Epidermal melanocyte (primary cell): ENCODE results near the gene FCER2.
A peak's percentile ranks its signal among the peaks of the same experiment; 100 is the strongest.

Experiments
- DNase-seq: peaks from one replicate; pipeline ENCODE4 v3.0.0; 2011; ENCODE audit warnings: low spot score; ENCODE audit not compliant: insufficient read length

Gene FCER2

DNA sequence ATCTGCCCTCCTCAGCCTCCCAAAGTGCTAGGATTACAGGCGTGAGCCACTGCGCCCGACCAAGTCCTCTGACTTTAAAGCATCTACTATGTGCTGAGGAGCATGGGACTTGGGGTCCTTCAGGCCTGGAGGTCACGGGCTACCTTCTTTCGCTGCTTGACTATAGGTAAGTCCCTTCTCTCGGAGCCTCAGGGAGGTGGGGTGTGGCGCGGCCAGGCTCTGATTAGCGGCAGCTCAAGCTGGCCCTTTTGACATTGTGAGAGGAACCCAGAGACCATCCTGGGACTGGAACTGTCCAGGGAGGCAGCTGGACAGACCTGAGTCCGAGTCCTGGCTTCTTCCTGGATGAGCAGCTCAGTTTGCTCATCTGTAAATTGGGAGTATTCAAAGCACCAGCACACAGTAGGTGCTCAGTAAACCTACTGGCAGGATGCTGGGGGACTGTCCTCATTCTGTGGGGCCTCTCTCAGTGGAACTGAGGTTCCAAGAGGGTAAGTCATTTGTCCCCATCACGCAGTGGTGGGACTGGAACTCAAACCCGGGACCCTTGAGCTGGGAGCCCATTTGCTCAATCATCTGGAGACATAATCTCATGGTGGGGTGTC lies 780 bp downstream of the FCER2 start:
- no peak for DNase-seq

GRCh38 chr19:7699417-7700401 lies 2.2 kb downstream of the FCER2 start:
- no peak for DNase-seq

GRCh38 chr19:7699003-7699402 lies 2.9 kb downstream of the FCER2 start:
- no peak for DNase-seq

DNA sequence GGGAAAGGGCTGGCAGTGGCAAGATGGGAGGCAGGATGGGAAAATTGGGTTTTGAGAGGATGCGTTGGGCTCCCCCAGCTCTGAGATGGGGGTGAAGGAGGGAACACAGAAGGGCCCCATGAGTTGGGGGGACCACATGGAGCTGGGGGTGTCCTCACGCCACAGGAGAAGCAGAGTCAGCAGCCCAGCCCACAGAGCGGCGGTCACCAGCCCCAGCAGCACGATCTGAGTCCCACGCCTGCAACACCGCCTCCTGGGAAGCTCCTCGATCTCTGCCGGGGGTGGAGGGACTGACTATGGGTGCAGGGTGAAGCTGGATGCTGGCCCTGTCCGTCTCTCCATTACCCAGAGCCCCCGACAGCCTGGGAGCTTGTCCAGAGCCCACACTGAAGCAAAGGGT lies 3.3 kb downstream of the FCER2 start:
- no peak for DNase-seq

GRCh38 chr19:7697721-7698287 lies 4.1 kb downstream of the FCER2 start:
- no peak for DNase-seq

DNA sequence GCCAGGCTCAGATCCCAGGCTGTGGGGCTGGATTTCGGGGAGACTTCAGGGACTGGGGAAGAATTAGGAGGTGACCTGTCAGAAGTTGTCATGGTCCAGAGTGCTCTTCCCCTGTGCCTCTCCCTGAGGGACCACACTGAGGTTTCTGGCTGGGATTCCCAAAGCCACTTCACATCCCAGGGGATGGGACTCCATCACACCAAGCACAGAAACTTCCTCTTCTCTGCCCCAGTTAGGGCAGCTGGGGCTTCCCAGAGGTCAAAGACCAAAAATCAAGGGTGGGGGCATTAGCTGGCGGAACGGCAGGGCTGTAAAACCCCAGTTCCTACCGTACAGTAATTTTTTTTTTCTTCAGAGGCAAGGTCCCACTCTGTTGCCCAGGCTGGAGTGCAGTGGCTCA lies 7.4 kb downstream of the FCER2 start:
- DNase-seq, result no peak

- no peak for DNase-seq
These were observed 9.4 kb downstream of the FCER2 start for GRCh38 chr19:7692417-7693088.

- DNase-seq, result no peak
These were observed 10.4 kb downstream of the FCER2 start for GRCh38 chr19:7691497-7691896.

- DNase-seq, result no peak
These were observed 11.1 kb downstream of the FCER2 start for GRCh38 chr19:7690779-7691258.

- no peak for DNase-seq
These were observed 12.8 kb downstream of the FCER2 start for GRCh38 chr19:7689165-7689564.

DNA sequence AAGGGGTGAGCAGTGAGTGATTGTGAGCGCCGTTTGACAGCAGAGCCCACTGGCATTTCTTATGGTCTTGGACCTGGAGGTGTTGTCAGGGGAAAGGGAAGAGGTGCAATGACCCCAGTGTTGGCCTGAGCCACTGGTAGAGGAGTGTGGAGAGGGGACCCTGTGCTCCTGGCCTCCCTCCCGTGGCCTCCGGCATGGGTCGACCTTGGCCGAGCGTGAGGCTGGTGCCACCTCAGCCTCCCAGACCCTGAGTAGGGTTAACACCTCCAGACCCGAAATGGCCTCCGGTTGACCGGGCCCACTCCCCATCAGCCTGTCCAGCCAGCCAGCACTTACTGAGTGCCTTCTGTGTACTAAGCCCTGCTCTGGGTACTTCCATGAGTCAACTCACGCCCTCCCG lies 14.8 kb downstream of the FCER2 start:
- no peak for DNase-seq

DNA sequence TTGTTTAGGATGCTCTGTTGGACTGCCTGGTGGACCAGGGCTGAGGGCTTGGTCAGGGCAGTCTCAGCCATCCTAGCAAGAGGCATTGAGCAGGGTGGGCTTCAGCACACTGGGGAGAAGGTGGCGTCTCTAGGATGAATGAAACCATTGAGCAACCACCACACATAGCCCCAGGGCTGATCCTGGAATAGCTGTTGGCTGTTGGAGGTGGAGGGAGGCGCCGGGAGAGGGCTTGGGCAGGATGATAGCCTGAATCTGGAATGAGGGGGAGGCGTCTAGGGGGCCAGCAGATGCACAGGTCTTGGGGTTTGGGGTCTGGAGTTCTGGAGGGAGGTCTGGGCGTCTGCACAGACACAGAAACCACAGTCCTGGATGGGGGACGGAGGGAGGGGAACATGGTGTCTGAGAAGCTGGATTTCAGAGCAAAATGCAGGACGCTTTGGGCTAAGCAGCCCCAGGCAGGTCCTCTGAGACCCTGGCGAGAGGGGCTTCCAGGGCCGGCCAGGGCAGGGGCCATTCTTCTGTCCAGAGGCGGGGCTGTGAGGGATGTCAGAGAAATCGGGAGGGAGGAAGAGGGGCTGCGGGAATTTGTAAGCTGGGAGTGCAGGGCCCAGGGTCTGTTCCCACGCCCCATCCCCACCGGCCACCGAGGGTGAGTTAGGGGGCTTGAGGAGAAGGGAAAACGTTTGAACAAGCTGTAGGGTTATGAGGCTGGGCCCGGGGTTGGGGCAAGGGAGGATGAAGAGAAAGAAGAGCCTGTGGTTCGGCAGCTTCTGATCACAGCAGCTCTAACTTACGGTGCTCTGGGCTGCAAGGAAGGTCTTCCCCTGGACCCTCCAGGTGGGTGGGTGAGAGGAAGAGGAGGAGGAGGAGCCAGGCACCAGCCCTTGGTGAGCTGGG lies 16.1 kb downstream of the FCER2 start:
- DNase-seq, result no peak

GRCh38 chr19:7682175-7682855 lies 19.6 kb downstream of the FCER2 start:
- no peak for DNase-seq

- DNase-seq, result peak; percentile 89
These were observed 20.4 kb downstream of the FCER2 start for GRCh38 chr19:7681340-7682174.

DNA sequence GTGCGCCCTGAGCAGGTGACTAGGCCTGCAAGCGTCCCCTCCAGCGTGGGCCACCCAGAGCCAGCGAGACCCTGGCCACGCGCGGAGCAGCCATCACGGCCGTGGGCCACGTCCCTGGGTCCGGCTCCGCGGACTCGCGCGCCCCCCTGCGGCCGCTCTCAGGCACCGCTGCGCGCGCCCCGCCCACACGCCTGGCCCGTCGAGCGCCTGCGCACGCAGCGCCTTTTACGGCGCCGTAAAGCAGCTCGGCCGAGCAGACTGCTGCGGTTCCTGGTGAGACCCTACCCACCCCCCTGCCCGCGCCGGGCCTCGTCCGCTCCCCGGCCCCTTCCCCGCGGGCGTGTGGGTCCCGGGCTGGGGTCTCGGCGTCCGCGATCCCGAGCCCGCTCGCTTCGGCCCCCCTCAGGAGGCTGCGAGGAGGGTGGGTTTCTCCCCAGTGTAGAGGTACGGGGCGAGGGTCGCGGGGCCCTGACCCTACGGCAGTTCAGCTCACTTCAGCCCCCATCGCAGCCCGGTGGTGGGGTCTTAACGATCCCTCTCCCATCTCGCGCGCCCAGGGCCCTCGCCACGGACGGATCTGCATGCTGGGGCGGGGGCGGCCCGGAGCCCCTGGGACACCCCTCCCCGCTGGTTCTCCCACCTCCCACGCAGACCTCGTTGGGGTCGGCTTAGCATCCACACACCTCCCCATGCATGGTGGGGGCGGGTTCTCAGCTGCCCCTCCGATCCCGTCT lies 21.2 kb downstream of the FCER2 start, which contains the start of gene TRAPPC5:
TRAPPC5 (plus strand) TSS at position 228 of the 734 bp plus-strand sequence. CDS start 1,421 bp downstream, outside the sequence.
- DNase-seq, result peak; percentile 92

DNA sequence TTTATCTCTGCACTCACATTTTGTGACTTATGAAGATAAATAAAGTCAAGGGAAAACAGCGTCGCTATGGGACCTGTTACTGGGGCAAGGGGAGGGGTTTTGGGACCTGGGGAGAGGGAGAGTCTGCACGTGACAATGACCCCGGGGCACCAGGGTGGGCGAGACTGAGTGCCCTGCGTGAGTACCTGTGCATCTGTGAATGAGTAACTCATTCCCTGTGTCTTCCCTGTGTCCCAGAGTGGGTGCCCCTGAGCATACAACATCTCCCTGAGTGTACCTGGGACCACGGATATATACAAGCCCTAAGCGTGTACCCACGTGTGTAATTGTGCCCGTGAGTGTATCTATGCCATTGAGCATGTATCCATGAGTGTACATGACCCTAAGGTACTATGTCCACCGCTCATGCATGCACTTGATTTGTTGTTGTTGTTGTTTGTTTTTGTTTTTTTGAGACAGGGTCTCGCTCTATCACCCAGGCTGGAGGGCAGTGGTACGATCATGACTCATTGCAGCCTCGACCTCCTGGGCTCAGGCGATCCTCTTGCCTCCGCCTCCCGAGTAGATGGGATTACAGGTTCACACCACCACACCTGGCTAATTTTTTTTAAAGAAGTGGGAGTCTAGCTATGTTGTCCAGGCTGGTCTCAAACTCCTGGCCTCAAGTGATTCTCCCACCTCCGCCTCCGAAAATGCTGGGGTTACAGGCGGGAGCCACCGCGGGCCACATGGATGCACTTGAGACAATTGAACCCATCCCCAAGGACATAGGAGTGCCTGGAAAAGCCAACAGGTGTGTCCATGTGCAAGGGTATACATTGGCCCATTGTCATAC lies 21.9 kb downstream of the FCER2 start:
- DNase-seq, result no peak

GRCh38 chr19:7678971-7679751 lies 22.8 kb downstream of the FCER2 start:
- no peak for DNase-seq
